Fibroblast of lung (primary cell): ENCODE data around the gene DDX51. TPM values are rescaled to one million over a fixed set of nuclear protein-coding genes. Genes with fewer than 3 reads are reported as not detected.
"Not testable (repeated sequence)": the region's sequence is repeated elsewhere in the genome, so short reads cannot be mapped to it uniquely, and the experiment has no call there.

Experiments used
- DNase-seq, 2 donors: peaks; one replicate each; pipeline versions ENCODE4 v3.0.0 to v3.0.0-alpha.2; 2010; ENCODE audit warnings: low read depth in 2 of 2
- H2AFZ ChIP-seq: 2 replicates; pipeline ENCODE4 v1.5.1; 2012; ENCODE audit warnings: low read length, control low read depth, inconsistent platforms
- H3K27ac ChIP-seq: 2 replicates; pipeline ENCODE4 v1.5.1; 2011; ENCODE audit warnings: low read length, control low read depth; ENCODE audit not compliant: insufficient read depth
- H3K27me3 ChIP-seq: 2 replicates; pipeline ENCODE4 v1.5.1; 2011; ENCODE audit warnings: mild to moderate bottlenecking, low read length; ENCODE audit not compliant: control insufficient read depth, insufficient read depth
- H3K36me3 ChIP-seq: 2 replicates; pipeline ENCODE4 v1.5.1; 2011; ENCODE audit warnings: low read length; ENCODE audit not compliant: control insufficient read depth, insufficient read depth
- H3K4me1 ChIP-seq: 2 replicates; pipeline ENCODE4 v1.5.1; 2011; ENCODE audit warnings: low read length; ENCODE audit not compliant: control insufficient read depth, insufficient read depth; ENCODE audit errors: extremely low read depth
- H3K4me2 ChIP-seq: 2 replicates; pipeline ENCODE4 v1.5.1; 2011; ENCODE audit warnings: low read length, control low read depth; ENCODE audit not compliant: insufficient read depth; ENCODE audit errors: extremely low read depth
- H3K4me3 ChIP-seq, 4 experiments: fragments of 200-600 bp in 1 of 4; sonication (generic) in 1 of 4; replicated peaks in 1 of 4; 2 replicates each; pipeline ENCODE4 v1.5.1; 2011 to 2016; ENCODE audit warnings: low read length in 4 of 4, low read depth in 3 of 4, mild to moderate bottlenecking in 3 of 4, control low read depth in 2 of 4, inconsistent platforms in 1 of 4, mixed read lengths in 1 of 4; ENCODE audit not compliant: insufficient read depth in 1 of 4; ENCODE audit errors: control extremely low read depth in 1 of 4
- H3K79me2 ChIP-seq: 2 replicates; pipeline ENCODE4 v1.5.1; 2012; ENCODE audit warnings: mild to moderate bottlenecking, low read length, inconsistent platforms; ENCODE audit not compliant: control insufficient read depth, insufficient read depth
- H3K9ac ChIP-seq: 2 replicates; pipeline ENCODE4 v1.5.1; 2011; ENCODE audit warnings: mild to moderate bottlenecking, low read length, control low read depth; ENCODE audit not compliant: insufficient read depth
- H3K9me3 ChIP-seq: 2 replicates; pipeline ENCODE4 v1.5.1; 2012; ENCODE audit warnings: low read depth, low read length; ENCODE audit not compliant: control insufficient read depth, insufficient read depth
- H4K20me1 ChIP-seq: 2 replicates; pipeline ENCODE4 v1.5.1; 2011; ENCODE audit warnings: low read length; ENCODE audit not compliant: control insufficient read depth, insufficient read depth; ENCODE audit errors: extremely low read depth
- CTCF ChIP-seq, 2 donors: IDR thresholded peaks in 1 of 2; conservative IDR thresholded peaks in 1 of 2; 1 replicate in 1 of 2; 2 replicates in 1 of 2; pipeline ENCODE4 v1.5.1; 2011 to 2012; ENCODE audit warnings: low read length in 2 of 2, control low read depth in 1 of 2, inconsistent platforms in 1 of 2, low read depth in 1 of 2, mild to moderate bottlenecking in 1 of 2
- EZH2 ChIP-seq: IDR thresholded peaks from 2 replicates; pipeline ENCODE4 v1.5.1; 2012; ENCODE audit warnings: low read length, control low read depth, mild to moderate bottlenecking; ENCODE audit errors: missing control alignments
- polyA plus RNA-seq, 2 donors: library from polyadenylated mRNA; depleted of rRNA in 1 of 2; stranded (reverse) in 1 of 2; unstranded in 1 of 2; fragments of >200 nt; gene quantifications; 2 replicates each; pipeline ENCODE4 v1.2.1, GENCODE V29; 2011 to 2012; ENCODE audit warnings: missing spikeins in 1 of 2
- total RNA-seq: library from RNA; depleted of rRNA; stranded (reverse); fragments of >200 nt; gene quantifications from 2 replicates; pipeline ENCODE4 v1.2.1, GENCODE V29; 2014

DDX51 gene
- total and polyA plus RNA-seq, 2 donors (not counting 1 experiment from before 2014, with no cell fraction given), result 3.7 to 7.4 TPM

- TF ChIP-seq EZH2 (no peak), CTCF (conservative IDR thresholded peaks at IDR 0.05 in 1 of 2, IDR thresholded peaks at IDR 0.05 in 1 of 2; ENCODE audit: low read depth in 1 of 2, low read length in 2 of 2) (no peak)
- no peaks in the 10 kb centered on the region for H3K27me3 ChIP-seq
- H2AFZ ChIP-seq, result no peak overlapping the region
- peaks cover 8% of the 10 kb centered on the region for H3K36me3 ChIP-seq
- no peak overlapping the region for H3K4me2 ChIP-seq
- no peak overlapping the region for H3K9ac ChIP-seq
- H3K27ac ChIP-seq, result no peak overlapping the region
- no peaks in the 10 kb centered on the region for H3K9me3 ChIP-seq
- DNase-seq, result no peak
- no peaks in the 10 kb centered on the region for H4K20me1 ChIP-seq
- H3K79me2 ChIP-seq, result no peaks in the 10 kb centered on the region
- no peaks in the 10 kb centered on the region for H3K4me1 ChIP-seq
- no peak overlapping the region for H3K4me3 ChIP-seq
Observed at GRCh38 chr12:132105467-132105866, 38.7 kb downstream of the DDX51 start.

GRCh38 chr12:132103542-132104308 is 40.4 kb downstream of the DDX51 start:
- TF ChIP-seq EZH2 (no peak), CTCF (conservative IDR thresholded peaks at IDR 0.05 in 1 of 2, IDR thresholded peaks at IDR 0.05 in 1 of 2; ENCODE audit: low read depth in 1 of 2, low read length in 2 of 2) (no peak)
- H4K20me1 ChIP-seq, result no peaks in the 10 kb centered on the region
- H3K27ac ChIP-seq, result no peak overlapping the region
- H3K36me3 ChIP-seq, result peaks cover 10% of the 10 kb centered on the region
- DNase-seq, result no peak
- H3K4me1 ChIP-seq, result no peaks in the 10 kb centered on the region
- H3K9ac ChIP-seq, result no peak overlapping the region
- H2AFZ ChIP-seq, result no peak overlapping the region
- no peaks in the 10 kb centered on the region for H3K9me3 ChIP-seq
- no peak overlapping the region for H3K4me2 ChIP-seq
- no peak overlapping the region for H3K4me3 ChIP-seq
- no peaks in the 10 kb centered on the region for H3K79me2 ChIP-seq
- no peaks in the 10 kb centered on the region for H3K27me3 ChIP-seq

- not testable (repeated sequence) for H3K79me2 ChIP-seq, H2AFZ ChIP-seq, H3K27ac ChIP-seq, H3K9me3 ChIP-seq, H3K4me3 ChIP-seq, H3K4me1 ChIP-seq, H3K4me2 ChIP-seq, H4K20me1 ChIP-seq, H3K9ac ChIP-seq, H3K27me3 ChIP-seq, DNase-seq
- peaks cover 10% of the 10 kb centered on the region for H3K36me3 ChIP-seq
Observed at GRCh38 chr12:132103072-132103471, 41.0 kb downstream of the DDX51 start.
